HFFc6 (cell line): Measurements from ENCODE around the gene CHID1. TPM values are rescaled to one million over a fixed set of nuclear protein-coding genes. Genes with fewer than 3 reads are reported as not detected.

ENCODE experiments used
- DNase-seq: peaks from one replicate; pipeline ENCODE4 v3.0.0-alpha.2; 2018
- H3K27ac Mint-ChIP-seq: 2 replicates; pipeline ENCODE4 v1.8.0; 2020; ENCODE audit warnings: mild to moderate bottlenecking, mixed read lengths
- H3K27me3 Mint-ChIP-seq: 2 replicates; pipeline ENCODE4 v1.8.0; 2021; ENCODE audit warnings: mild to moderate bottlenecking, moderate library complexity, mixed read lengths; ENCODE audit not compliant: insufficient read depth
- H3K36me3 Mint-ChIP-seq: 2 replicates; pipeline ENCODE4 v1.8.0; 2021; ENCODE audit warnings: low read depth, mixed read lengths
- H3K4me1 Mint-ChIP-seq: 2 replicates; pipeline ENCODE4 v1.8.0; 2020; ENCODE audit warnings: low read depth, mixed read lengths
- H3K4me3 Mint-ChIP-seq: 2 replicates; pipeline ENCODE4 v1.8.0; 2020; ENCODE audit warnings: mild to moderate bottlenecking, moderate library complexity, mixed read lengths
- H3K9me3 Mint-ChIP-seq: 2 replicates; pipeline ENCODE4 v1.8.0; 2020; ENCODE audit warnings: mild to moderate bottlenecking, mixed read lengths
- total RNA-seq, 6 experiments: library from RNA; stranded (reverse); fragmentation: NEBNext Ultra II Directional; extraction: Animal tissue kit (Norgen Biotek cat#: 25700); gene quantifications; 2 replicates in 1 of 6; 3 replicates in 5 of 6; pipeline ENCODE4 v1.2.3, GENCODE V29; 2021
- TF ChIP-seq, protein P1 (sequence below): fragments of 200-600 bp; sonication (generic); IDR thresholded peaks from 2 replicates; pipeline ENCODE4 v1.5.0; 2021; ENCODE audit warnings: antibody characterized with exemption, mild to moderate bottlenecking

The CHID1 gene
- total RNA-seq, 6 experiments from 2014 or later, result 116 to 145 (median 133) TPM

DNA sequence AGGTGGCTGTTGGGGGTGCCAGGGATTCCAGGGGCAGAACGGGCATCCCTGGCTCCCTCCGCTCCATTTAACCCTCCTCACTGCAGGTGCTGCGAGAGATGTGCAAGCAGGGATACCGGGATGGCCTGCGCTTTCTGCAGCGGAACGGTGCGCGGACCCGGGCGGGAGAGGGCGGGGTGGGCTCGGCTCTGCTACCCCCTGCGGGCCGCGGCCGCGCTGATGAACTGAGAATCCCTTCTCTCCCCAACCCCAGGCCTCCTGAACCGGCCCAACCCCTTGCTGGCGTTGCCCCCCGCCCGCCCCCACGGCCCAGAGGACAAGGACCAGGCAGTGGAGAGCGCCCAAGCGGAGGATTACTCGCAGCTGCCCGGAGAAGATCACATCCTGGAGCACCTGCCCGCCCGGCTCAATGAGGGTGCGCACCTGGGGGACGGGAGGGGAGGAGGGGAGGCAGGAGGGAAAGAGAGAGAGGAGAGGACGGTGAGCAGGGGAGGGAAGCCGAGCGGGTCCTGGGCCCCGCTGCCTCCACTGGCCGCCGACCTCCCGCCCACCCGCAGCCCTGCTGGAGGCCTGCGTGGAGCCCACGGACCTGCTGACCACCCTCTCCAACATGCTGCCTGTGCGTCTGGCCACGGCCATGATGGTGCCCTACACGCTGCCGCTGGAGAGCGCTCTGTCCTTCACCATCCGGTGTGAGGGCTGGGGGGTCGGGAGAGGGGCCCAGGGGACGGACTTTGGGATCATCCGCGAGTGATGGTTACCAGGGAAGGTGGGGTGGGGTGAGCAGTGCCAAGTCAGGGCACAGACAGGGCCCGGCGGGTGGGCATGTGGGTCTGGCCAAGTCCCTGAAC is 86.9 kb downstream of the CHID1 start:
- DNase-seq, result no peak
- Mint-ChIP-seq H3K27ac (no peak overlapping the region), H3K27me3 (peaks cover 15% of the 10 kb centered on the region), H3K36me3 (peaks cover 6% of the 10 kb centered on the region; the same call in 1 of the 2 replicates), H3K9me3 (no peaks in the 10 kb centered on the region), H3K4me1 (peaks cover 12% of the 10 kb centered on the region), H3K4me3 (no peak overlapping the region)
- TF ChIP-seq, protein P1, sequence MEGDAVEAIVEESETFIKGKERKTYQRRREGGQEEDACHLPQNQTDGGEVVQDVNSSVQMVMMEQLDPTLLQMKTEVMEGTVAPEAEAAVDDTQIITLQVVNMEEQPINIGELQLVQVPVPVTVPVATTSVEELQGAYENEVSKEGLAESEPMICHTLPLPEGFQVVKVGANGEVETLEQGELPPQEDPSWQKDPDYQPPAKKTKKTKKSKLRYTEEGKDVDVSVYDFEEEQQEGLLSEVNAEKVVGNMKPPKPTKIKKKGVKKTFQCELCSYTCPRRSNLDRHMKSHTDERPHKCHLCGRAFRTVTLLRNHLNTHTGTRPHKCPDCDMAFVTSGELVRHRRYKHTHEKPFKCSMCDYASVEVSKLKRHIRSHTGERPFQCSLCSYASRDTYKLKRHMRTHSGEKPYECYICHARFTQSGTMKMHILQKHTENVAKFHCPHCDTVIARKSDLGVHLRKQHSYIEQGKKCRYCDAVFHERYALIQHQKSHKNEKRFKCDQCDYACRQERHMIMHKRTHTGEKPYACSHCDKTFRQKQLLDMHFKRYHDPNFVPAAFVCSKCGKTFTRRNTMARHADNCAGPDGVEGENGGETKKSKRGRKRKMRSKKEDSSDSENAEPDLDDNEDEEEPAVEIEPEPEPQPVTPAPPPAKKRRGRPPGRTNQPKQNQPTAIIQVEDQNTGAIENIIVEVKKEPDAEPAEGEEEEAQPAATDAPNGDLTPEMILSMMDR, result no peak

DNA sequence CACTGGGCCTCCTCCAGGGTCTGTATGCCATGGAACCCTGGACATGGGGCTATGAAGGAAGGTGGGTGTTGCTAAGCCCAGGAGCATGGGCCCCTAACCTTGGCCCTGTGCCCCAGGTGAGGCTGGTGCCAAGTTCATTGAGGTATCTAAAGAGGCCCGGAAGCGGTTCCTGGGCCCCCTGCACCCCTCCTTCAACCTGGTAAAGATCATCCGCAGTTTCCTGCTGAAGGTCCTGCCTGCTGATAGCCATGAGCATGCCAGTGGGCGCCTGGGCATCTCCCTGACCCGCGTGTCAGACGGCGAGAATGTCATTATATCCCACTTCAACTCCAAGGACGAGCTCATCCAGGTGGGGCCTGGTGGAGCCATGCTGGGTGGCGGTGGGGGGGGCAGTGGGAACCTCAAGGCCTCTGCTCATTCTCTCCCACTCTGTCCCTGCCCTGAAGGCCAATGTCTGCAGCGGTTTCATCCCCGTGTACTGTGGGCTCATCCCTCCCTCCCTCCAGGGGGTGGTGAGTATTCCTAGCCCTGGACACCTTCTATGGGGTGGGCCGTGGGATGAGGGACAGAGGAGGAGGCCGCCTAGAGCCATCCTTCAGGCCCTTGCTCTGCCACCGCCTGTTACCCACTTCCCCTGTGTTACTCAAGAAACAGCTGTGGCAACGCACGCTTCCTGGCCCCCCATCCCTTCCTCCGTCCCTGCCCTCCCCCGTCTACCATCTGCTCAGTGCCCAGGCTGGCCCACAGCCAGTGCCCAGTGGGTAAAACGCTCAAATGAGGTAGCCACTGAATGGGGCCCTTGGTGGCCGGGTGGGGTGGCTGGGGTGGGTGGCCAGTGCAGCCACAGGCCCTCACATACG is 88.9 kb downstream of the CHID1 start:
- DNase-seq, result no peak
- no peaks in the 10 kb centered on the region for H3K9me3 Mint-ChIP-seq
- peaks cover 6% of the 10 kb centered on the region; the same call in 1 of the 2 replicates for H3K36me3 Mint-ChIP-seq
- H3K4me1 Mint-ChIP-seq, result peaks cover 17% of the 10 kb centered on the region
- TF ChIP-seq, protein P1, result no peak
- H3K27me3 Mint-ChIP-seq, result peaks cover 5% of the 10 kb centered on the region
- H3K27ac Mint-ChIP-seq, result peak overlapping the region; percentile 71; the same call in 1 of the 2 replicates
- H3K4me3 Mint-ChIP-seq, result peak overlapping the region; percentile 90

DNA sequence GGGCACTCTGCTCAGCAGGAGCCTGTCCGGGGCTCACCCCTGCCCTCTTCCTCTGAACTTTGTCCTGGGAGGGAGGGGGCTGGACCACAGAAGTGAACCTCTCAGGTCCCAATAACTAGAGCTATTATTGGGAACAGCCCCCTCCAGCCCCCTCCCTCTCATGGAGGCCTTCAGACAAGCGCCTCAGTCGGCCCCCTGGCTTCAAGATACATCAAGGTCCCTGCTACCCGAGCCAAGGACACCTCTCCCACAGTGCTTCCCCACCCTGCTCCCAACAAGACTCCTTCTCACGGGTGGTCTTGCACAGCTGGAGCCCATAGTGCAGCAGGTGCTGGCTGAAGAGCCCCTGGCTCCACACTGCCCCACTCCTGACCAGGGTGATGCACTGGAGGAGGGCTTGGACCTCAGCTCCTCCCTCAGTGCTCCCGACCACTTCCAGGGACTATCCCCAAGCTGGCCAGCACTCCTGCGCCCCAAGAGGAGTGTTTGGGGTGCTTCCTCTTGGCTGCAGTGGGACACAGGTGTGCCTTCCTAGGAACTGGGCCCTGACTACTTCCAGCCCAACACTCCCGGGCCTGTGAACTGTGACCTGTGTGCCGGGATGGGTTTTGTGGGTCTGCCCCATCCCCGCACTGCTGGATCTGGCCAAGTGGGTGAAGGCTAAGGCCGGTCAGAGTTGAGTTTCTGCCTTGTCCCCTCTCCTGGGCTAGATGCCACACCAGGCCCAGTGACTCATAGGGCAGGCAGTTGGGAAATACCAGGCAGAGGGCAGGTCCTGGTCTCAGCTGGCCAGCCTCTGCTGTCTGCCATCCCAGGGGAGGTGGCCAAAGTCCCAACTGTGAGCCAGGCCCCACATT is 89.7 kb downstream of the CHID1 start:
- Mint-ChIP-seq H3K4me3 (peak overlapping the region; percentile 90), H3K27me3 (peaks cover 6% of the 10 kb centered on the region; the same call in 1 of the 2 replicates), H3K27ac (peak overlapping the region; percentile 71), H3K4me1 (peaks cover 17% of the 10 kb centered on the region), H3K9me3 (no peaks in the 10 kb centered on the region), H3K36me3 (peaks cover 6% of the 10 kb centered on the region; the same call in 1 of the 2 replicates)
- TF ChIP-seq, protein P1, result 0 out of 2 replicates have a peak, but pooled peaks have one; percentile 11
- peak; percentile 76 for DNase-seq

DNA sequence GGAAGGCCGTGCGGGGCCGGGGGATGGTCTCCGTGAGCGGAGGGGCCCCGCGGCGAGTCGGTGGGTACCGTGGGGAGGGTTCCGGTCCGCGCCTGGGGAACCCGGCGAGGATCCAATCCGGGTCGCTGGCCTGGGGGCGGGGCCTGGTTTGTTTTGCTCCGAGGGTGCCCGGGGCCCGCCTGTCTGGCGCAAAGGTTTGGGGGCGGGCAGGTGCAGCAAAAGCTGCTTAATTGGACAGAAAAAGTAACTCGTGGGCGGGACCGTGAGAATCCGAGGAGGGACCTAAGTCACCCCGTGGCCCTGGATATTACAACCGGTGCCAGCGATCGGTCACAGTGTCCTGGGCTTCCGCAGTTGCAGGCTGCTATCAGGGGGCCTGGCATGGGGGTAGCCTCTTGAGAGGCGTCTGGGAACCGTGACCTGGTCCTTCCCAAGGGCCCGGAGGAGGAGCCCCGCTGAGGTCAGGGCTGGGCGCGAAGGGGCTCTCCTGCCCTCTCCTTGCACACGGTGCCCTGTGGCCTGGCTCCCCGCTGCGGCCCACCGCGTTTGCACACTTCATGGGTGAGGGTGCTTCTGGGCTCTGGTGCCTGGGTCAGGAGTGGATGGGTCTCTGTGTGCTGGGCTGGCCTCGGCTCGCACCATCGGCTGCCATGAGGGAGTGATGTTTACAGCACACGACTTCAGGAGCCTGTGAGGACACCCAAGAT is 90.5 kb downstream of the CHID1 start:
- H3K9me3 Mint-ChIP-seq, result no peaks in the 10 kb centered on the region
- peak; percentile 64 for DNase-seq
- peaks cover 3% of the 10 kb centered on the region; the same call in 1 of the 2 replicates for H3K36me3 Mint-ChIP-seq
- H3K27me3 Mint-ChIP-seq, result peaks cover 10% of the 10 kb centered on the region; the same call in 1 of the 2 replicates
- H3K4me1 Mint-ChIP-seq, result peaks cover 17% of the 10 kb centered on the region
- peak overlapping the region; percentile 70 for H3K27ac Mint-ChIP-seq
- peak overlapping the region; percentile 90 for H3K4me3 Mint-ChIP-seq
- TF ChIP-seq, protein P1, result no peak
